ENCODE data around the gene METAP2. TPM values are rescaled to one million over a fixed set of nuclear protein-coding genes. Genes with fewer than 3 reads are reported as not detected.
A peak's percentile ranks its signal among the peaks of the same experiment; 100 is the strongest.
"Not testable (repeated sequence)": the region's sequence is repeated elsewhere in the genome, so short reads cannot be mapped to it uniquely, and the experiment has no call there.

Gene METAP2
- 51.0 TPM for total RNA-seq

- peak; percentile 93 for DNase-seq
These were observed at the start of gene METAP2 for GRCh38 chr12:95473884-95474659. TSS of gene METAP2 (plus strand) at chr12:95474152. CDS start at chr12:95474180, 28 bp downstream.

GRCh38 chr12:95424271-95424994 is 49.5 kb upstream of the METAP2 start:
- no peak for DNase-seq

GRCh38 chr12:95429172-95429510 is 44.8 kb upstream of the METAP2 start:
- DNase-seq, result no peak

GRCh38 chr12:95431120-95431519 is 42.8 kb upstream of the METAP2 start:
- DNase-seq, result no peak

- no peak for DNase-seq
These were observed 38.6 kb upstream of the METAP2 start for GRCh38 chr12:95435355-95435754.

- no peak for DNase-seq
These were observed 36.4 kb upstream of the METAP2 start for GRCh38 chr12:95437565-95437964.

- no peak for DNase-seq
These were observed 34.3 kb upstream of the METAP2 start for GRCh38 chr12:95439461-95440230.

GRCh38 chr12:95440401-95440800 is 33.6 kb upstream of the METAP2 start:
- no peak for DNase-seq

GRCh38 chr12:95443459-95443858 is 30.5 kb upstream of the METAP2 start:
- no peak for DNase-seq

GRCh38 chr12:95445099-95445498 is 28.9 kb upstream of the METAP2 start:
- not testable (repeated sequence) for DNase-seq

- DNase-seq, result no peak
These were observed 28.0 kb upstream of the METAP2 start for GRCh38 chr12:95445884-95446505.

GRCh38 chr12:95446506-95446900 is 27.4 kb upstream of the METAP2 start:
- DNase-seq, result no peak

- DNase-seq, result not testable (repeated sequence)
These were observed 24.3 kb upstream of the METAP2 start for GRCh38 chr12:95449656-95450055.

- DNase-seq, result not testable (repeated sequence)
These were observed 21.5 kb upstream of the METAP2 start for GRCh38 chr12:95452501-95452900.

GRCh38 chr12:95453881-95454280 is 20.1 kb upstream of the METAP2 start:
- not testable (repeated sequence) for DNase-seq

GRCh38 chr12:95454780-95455215 is 19.2 kb upstream of the METAP2 start:
- DNase-seq, result not testable (repeated sequence)

GRCh38 chr12:95457605-95458004 is 16.3 kb upstream of the METAP2 start:
- DNase-seq, result not testable (repeated sequence)

- DNase-seq, result no peak
These were observed 15.2 kb upstream of the METAP2 start for GRCh38 chr12:95458761-95459160.

GRCh38 chr12:95459310-95459709 is 14.6 kb upstream of the METAP2 start:
- DNase-seq, result no peak

- DNase-seq, result no peak
These were observed 13.8 kb upstream of the METAP2 start for GRCh38 chr12:95460105-95460504.

GRCh38 chr12:95460896-95461295 is 13.1 kb upstream of the METAP2 start:
- DNase-seq, result no peak

- no peak for DNase-seq
These were observed 11.9 kb upstream of the METAP2 start for GRCh38 chr12:95462081-95462480.
